Activated CD8-positive, alpha-beta memory T cell treated with anti-CD3 and anti-CD28 coated beads for 36 hours (primary cell): ENCODE data around the gene AIFM3. TPM values are rescaled to one million over a fixed set of nuclear protein-coding genes. Genes with fewer than 3 reads are reported as not detected.

Source experiments
- CTCF ChIA-PET: fragments of 350-600 bp; sonication (Branson Sonifier 250); formaldehyde crosslinking; loops from one replicate; lab custom pipeline; 2021; ENCODE audit warnings: antibody characterized with exemption; lab: Charles Lee
- POLR2A ChIA-PET: fragments of 350-600 bp; sonication (Branson Sonifier 250); formaldehyde crosslinking; loops from one replicate; lab custom pipeline; 2021; ENCODE audit warnings: antibody characterized with exemption; lab: Charles Lee
- total RNA-seq, 2 experiments: library from RNA; stranded (reverse); gene quantifications; one replicate each; pipeline ENCODE4 v1.2.3, GENCODE V29; 2021

Gene AIFM3
- total RNA-seq, 2 experiments from 2014 or later, result 0.08 TPM; not detected in 1

DNA sequence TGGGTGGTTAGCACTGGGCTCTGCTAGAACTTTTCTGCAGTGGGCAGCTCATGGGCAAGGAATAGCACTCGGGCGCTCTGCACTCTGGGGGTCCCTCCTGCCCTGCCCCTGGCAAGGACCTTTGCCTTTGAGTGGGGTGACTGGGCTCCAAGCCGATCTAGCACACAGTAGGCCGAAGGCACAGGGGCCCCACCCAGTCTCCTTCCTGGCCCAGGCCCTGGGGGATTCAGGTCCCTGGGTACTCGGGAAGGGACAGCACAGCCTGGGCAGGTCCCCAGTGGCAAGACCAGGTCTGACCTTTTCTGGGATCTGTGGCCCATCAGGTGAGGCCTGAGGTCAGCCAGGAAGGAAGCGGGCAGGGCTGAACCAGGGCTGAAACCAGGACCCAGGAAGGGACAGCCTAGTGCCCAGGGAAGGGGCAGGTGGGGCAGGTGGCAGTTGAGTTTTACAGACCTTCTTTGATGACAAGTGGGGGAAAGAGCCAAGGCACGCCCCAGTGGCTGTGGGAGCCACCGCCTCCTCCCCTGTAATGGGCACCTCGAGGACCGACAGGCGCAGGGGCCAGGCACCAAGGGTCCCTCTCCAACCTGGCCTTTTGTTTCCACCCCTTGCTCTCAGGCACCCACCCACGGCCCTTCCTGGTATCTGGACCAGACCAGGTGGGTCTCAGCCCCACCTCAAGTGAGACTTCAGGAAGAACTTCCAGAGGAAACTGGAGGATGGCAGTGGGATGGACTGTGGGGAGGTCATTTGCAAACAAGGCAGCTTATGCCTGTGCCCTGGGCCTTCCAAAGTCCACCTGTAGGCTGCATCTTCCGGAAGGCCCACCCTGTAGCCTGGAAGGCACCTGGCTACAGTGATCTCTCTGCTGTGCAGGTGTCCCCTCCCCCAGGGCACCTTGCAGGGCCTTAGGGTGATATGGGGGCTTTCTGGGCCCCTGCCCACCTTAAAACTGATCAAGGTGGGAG, 883 bp upstream of the AIFM3 start:
- POLR2A ChIA-PET, result no interaction called here
- CTCF ChIA-PET, result interaction anchor here (1.0 kb wide), 1 partner anchor 16 kb away, joined by 3 read pairs; the partner anchor contains the start of gene LZTR1

DNA sequence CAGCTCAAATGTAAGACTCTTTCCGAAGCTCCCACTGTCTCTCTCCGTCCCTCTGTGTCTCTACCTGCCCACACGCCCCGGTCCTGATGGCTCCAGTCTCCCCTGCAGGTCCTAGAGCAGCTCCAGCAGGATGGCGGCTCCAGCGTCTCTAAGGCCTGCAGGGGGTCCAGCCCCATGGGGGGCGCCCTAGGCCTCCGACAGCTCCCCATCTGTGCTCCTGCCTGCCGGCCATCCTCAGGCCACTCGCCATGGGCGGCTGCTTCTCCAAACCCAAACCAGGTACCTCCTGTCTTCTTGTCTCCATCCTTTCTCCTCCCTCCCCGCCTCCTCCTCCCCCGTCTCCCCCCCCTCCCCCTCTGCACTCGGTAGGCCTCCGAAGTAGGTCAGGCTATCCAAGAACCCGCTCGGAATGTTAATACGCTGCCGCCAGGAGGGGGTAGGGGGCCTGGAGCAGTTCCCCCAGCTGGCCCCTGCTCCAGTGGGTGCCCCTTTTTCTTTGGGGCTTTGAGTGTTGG, 699 bp downstream of the AIFM3 start:
- POLR2A ChIA-PET, result no interaction called here
- CTCF ChIA-PET, result interaction anchor here (1.6 kb wide), 1 partner anchor 10 kb away, joined by 4 read pairs; no protein-coding TSS in a partner anchor

DNA sequence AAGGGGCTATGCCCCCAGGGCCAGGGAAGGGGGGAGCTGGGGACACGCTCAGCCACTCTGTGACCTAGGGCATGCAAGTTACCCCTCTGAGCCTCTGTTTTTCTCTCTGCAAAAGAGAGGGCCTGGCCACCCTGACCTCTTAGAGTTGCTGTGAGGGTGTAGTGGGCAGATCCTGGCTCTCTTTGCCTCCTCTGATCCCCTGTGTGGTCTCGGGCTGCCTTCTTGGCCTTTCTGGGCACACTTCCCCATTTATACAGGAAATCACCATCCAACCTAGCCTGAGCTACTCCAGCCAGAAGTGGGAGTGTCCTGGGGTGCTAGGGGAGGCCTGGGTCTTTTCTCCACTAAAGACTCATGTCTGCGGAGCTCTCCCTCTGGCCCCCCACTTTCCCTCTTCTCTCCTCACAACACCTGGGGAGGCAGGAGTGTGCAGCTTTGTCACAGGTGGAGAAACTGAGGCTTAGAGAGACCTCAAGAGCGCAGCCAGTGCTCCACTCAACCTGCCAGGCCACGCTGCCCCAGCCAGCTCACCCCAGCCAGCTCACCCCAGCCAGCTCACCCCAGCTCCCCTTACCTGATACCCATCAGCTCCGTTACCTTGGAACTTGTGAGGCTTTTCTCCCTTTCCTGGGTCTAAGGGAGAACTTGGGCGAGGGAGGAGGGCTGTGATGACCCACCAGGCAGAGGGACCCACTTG, 1.4 kb downstream of the AIFM3 start:
- ChIA-PET CTCF (interaction anchor here (0.5 to 1.6 kb wide), 2 partner anchors 10 to 77 kb away, joined by 3 to 4 read pairs; no protein-coding TSS in a partner anchor), POLR2A (no interaction called here)

DNA sequence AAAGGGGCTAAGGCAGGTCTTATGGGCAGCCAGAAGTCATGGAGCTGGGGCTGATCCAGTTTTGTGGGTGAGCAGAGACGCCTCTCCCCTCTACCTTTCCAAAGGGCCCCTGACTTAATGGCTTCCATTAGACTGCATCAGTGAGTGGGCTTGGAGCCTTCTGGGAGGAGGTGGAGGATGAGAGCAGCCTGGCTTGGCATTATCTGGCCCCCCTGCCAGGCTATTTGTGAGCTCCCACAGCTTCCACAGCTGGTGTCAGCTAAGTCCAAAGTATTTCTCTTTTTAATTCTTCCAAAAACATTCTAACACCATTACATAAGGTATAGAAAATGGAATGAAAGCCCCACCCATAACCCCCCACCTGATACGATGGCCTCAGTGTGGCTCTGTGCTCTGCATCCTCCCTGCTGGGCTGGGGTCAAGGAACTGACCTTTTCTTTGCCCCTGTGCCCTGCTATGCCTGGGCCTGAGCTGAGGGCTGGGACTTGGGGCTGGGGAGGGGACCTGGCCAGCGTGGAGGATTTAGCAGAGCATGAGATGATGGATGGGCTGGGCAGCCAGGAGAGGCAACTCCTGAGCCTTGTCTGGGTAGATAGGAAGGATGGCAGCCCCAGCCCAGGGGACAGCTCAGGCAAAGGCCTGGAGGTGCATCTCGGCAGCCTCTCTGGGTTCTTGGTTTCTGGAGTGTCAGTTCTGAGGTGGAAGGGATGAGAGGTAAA, 4.0 kb downstream of the AIFM3 start:
- ChIA-PET CTCF (no interaction called here), POLR2A (no interaction called here)

DNA sequence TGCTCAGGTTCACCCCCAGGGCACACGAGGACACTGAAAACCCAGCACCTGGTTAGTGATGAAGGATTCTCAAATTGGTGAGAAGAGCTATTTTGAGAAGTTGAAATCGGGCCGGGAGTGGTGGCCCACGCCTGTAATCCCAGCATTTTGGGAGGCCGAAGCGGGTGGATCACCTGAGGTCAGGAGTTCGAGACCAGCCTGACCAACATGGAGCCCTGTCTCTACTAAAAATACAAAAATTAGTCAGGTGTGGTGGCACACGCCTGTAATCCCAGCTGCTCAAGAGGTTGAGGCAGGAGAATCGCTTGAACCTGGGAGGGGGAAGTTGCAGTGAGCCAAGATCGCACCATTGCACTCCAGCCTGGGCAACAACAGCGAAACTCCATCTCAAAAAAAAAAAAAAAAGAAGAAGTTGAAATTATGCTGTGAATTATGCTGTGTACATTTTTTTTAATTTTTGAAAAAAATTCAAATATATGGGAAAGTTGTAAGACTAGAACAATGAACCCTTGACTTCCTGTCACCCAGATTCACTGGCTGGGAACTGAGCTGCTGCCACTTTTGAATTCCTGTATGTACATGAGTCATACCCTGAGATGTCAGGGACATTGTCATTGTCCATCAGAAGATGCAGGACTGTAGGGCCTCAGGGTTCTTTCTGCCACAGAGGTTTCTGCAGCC, 5.1 kb downstream of the AIFM3 start:
- CTCF ChIA-PET, result interaction anchor here (1.2 kb wide), 1 partner anchor 11 kb away, joined by 3 read pairs; no protein-coding TSS in a partner anchor
- POLR2A ChIA-PET, result interaction anchor here (0.6 to 0.7 kb wide), 2 partner anchors 10 to 88 kb away, joined by 3 to 4 read pairs; partner anchors contain the start of gene LZTR1

DNA sequence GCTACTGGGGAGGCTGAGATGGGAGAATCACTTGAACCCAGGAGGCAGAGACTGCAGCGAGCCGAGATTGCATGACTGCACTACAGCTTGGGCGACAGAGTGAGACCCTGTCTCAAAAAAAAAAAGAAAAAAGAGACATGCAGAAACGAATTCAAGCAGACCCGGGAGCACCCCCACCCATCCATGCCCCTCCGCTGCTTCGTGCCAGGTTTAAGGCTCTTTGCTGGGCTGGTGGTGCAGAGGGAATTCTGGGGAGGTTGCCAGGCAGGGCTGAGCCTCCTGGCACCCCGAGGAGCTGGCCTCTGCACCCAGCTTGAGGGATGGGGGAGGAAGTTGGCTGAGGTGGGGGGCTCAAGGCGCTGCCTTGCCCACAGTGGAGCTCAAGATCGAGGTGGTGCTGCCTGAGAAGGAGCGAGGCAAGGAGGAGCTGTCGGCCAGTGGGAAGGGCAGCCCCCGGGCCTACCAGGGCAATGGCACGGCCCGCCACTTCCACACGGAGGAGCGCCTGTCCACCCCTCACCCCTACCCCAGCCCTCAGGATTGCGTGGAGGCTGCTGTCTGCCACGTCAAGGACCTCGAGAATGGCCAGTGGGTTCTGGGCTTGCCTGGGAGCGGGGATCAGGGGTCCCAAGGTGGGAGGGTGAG, 6.0 kb downstream of the AIFM3 start:
- ChIA-PET POLR2A (no interaction called here), CTCF (interaction anchor here (1.2 kb wide), 1 partner anchor 12 kb away, joined by 3 read pairs; no protein-coding TSS in a partner anchor)

DNA sequence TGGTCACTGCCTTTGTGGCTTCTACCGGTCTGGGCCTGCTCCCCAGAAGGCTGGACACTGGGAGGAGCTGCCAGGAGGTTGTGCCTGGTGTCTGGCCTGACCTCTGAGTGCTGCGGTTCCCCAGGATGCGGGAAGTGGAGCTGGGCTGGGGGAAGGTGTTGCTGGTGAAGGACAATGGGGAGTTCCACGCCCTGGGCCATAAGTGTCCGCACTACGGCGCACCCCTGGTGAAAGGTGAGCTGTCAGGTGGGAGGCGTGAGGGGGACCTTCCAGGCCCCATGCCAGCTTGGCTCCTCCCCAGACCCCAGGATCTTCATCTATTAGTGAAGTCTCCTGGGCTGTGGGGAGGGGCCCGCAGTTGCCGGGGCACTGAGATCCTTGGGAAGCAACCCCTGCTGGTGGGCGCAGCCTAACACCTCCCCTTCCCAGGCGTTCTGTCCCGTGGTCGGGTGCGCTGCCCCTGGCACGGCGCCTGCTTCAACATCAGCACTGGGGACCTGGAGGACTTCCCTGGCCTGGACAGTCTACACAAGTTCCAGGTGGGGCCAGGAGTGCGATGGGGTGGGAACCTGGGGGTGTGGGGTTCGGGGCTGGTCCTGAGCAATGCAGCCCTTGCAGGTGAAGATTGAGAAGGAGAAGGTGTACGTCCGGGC, 6.7 kb downstream of the AIFM3 start:
- CTCF ChIA-PET, result no interaction called here
- POLR2A ChIA-PET, result no interaction called here

DNA sequence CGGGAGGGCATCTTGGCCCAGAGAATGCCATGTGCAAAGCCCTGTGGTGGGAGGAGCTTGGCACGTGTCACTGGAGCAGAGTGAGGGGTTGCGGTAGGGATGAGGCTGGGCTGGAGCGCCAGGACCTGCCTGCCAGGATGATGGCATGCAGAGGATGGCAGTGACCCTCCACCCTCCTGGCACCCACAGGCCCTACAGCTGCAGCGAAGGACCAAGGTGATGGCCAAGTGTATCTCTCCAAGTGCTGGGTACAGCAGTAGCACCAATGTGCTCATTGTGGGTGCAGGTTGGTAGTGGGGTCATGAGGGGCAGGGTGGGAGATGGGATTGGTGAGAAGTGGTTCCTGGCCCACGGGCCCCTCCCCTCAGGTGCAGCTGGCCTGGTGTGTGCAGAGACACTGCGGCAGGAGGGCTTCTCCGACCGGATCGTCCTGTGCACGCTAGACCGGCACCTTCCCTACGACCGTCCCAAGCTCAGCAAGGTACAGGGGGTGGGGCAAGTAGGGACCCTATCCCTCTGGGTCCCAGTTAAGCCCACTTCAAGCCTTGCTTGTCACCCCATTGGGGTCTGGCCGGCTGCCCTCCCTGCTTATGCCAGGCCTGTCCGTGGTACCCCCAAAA, 7.4 kb downstream of the AIFM3 start:
- ChIA-PET CTCF (interaction anchor here (2.2 kb wide), 1 partner anchor 18 kb away, joined by 7 read pairs; no protein-coding TSS in a partner anchor), POLR2A (no interaction called here)

DNA sequence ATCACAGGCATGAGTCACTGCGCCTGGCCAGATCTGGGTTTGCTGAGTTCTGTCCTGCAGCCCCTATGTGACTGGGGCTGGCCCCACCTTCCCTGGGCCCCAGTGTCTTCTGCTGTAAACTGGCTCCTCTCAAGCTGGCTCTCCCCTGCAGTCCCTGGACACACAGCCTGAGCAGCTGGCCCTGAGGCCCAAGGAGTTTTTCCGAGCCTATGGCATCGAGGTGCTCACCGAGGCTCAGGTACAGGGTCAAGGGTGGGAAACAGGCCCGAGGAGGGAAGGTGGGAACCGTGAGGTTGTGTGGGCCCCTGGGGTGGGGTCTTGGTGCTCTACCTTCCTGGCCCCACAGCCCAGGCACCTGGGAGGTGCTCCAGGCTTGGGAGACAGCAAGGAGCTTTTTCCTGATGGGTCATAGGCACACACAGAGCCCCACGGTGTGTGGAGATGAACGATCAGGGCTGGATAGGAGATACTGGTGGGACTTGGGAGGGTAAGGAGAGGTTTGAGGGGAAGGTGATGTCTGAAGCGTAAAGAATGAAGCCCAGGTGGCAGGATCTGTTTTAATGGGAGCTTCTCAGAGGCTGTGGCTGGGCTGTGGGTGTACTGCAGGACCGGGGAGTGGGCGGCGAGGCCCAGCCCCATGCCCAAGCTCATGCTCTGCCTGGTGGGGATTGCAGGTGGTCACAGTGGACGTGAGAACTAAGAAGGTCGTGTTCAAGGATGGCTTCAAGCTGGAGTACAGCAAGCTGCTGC, 8.7 kb downstream of the AIFM3 start:
- CTCF ChIA-PET, result interaction anchor here (2.2 kb wide), 1 partner anchor 16 kb away, joined by 7 read pairs; no protein-coding TSS in a partner anchor
- POLR2A ChIA-PET, result no interaction called here

DNA sequence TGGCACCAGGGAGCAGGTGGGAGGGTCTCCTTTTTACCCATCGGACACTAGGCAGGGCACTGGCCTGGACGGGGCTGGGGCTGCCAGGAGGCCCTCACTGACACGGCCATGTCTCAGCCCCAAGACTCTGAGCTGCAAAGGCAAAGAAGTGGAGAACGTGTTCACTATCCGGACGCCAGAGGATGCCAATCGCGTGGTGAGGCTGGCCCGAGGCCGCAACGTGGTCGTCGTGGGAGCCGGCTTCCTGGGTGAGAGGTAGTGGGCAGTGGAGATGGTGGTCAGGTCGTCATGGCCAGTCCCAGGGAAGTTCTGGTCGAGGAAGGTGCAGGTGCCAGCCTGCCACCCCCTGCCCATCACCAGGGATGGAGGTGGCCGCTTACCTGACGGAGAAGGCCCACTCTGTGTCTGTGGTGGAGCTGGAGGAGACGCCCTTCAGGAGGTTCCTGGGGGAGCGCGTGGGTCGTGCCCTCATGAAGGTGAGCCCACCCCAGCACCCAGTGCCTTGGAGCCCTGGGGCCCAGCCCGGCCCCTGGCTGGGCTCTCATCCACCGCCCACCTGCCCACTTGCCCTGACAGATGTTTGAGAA, 9.3 kb downstream of the AIFM3 start:
- POLR2A ChIA-PET, result no interaction called here

DNA sequence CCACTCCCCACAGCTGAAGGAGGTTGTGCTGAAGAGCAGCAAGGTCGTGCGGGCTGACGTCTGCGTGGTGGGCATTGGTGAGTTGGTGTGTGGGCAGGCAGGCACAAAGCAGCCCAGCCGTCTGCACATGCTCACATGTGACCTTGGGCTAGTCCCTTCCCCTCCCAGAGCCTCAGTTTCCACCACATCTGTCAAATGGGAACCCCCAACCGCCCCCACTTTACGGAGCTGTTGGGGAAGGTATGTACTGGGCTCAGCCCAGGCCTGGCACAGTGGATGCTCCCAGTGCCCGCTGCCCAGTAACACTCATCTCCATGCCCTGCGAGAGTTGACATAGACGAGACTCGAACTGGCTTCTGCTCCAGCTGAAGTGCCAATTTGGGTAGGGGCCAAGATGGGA, 10.0 kb downstream of the AIFM3 start:
- ChIA-PET CTCF (interaction anchor here (2.2 kb wide), 1 partner anchor 15 kb away, joined by 7 read pairs; no protein-coding TSS in a partner anchor), POLR2A (no interaction called here)

More for the DNA sequence above, 9.3 kb downstream of the AIFM3 start:
- CTCF ChIA-PET, result interaction anchor here (2.2 kb wide), 1 partner anchor 16 kb away, joined by 7 read pairs; no protein-coding TSS in a partner anchor

DNA sequence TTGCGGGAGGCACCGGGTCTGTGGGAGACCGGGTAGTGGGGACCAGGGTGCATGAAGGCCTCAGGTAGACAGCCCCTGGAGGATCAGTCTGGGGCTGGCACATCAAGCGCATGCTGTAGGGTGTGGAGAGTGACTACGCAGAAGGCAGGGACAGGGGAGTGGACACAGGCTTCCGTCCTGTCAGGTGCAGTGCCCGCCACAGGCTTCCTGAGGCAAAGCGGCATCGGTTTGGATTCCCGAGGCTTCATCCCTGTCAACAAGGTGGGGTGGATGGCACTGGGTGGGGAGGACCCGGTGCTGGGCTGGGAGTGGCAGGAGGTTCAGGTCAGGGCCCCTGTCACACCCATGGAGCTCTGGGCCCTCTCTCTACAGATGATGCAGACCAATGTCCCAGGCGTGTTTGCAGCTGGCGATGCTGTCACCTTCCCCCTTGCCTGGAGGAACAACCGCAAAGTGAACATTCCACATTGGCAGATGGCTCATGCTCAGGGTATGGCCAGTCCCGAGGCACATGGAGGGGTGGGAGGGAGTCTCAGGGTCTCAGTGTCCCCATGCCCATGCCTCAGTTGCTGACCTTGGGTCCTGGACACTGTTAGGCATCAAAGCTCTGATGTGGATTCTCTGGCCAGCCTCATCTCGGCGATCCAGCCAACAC, 10.6 kb downstream of the AIFM3 start:
- CTCF ChIA-PET, result interaction anchor here (1.1 kb wide), 1 partner anchor 17 kb away, joined by 3 read pairs; no protein-coding TSS in a partner anchor
- POLR2A ChIA-PET, result no interaction called here

DNA sequence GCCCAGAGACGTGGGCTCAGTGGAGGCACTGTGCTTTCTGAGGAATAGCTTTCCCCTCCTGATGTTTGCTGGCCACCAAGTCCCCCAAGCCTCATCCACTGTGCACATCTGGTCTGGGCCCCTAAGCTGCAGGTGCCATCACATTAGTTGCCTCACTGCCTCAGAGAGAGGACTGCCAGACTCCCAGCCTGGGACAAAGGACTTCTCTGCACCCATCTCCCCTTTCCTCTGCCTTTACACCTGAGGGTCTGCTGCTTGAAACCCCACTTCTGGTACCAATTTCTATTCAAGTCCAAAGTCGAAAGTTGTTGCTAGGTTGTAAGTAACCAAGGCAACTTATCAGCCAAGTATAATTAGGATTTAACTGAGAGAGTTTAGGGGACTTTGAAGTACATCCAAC, 11.4 kb downstream of the AIFM3 start:
- CTCF ChIA-PET, result interaction anchor here (1.1 kb wide), 1 partner anchor 18 kb away, joined by 3 read pairs; no protein-coding TSS in a partner anchor
- POLR2A ChIA-PET, result no interaction called here

DNA sequence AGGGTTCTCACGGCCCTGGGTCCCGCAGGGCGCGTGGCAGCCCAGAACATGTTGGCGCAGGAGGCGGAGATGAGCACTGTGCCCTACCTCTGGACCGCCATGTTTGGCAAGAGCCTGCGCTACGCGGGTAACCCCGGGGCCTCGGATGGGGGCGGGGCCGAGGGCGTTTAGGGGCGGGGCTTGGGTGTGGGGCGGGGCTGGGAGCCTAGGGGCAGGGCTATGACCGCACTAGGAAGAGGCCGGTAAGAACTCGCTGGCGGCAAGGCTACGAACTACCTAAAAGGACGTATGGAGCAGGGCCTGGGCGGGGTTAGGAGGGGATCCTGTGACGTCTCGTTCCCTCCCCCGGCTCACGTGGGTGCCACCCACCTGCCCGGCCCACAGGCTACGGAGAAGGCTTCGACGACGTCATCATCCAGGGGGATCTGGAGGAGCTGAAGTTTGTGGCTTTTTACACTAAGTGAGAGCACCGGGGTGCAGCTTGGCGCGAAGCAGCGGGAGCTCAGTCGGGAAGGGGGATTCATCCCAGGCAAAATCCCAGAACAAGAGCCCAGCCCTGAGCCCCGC, 12.3 kb downstream of the AIFM3 start:
- POLR2A ChIA-PET, result interaction anchor here (1.3 kb wide), 1 partner anchor 23 kb away, joined by 3 read pairs; no protein-coding TSS in a partner anchor
- CTCF ChIA-PET, result no interaction called here
